ENCODE results near the gene ITPRIPL2. TPM values are rescaled to one million over a fixed set of nuclear protein-coding genes. Genes with fewer than 3 reads are reported as not detected.
A peak's percentile ranks its signal among the peaks of the same experiment; 100 is the strongest.

Gene ITPRIPL2
- total RNA-seq, 4 donors from 2014 or later = 13.3 to 18.9 (median 18.5) TPM

- Histone ChIP-seq H3K27me3 (no peaks in the 10 kb centered on the region), H3K4me3 (no peak overlapping the region), H3K27ac (no peak overlapping the region), H3K36me3 (no peaks in the 10 kb centered on the region), H3K4me1 (peaks cover 0 to 4% of the 10 kb centered on the region in 2 donors), H3K9me3 (no peaks in the 10 kb centered on the region)
- TF ChIP-seq POLR2A (IDR thresholded peaks at IDR 0.05) = no peak
- no peak for TF ChIP-seq CTCF (IDR thresholded peaks at IDR 0.05 in 4 of 5, conservative IDR thresholded peaks at IDR 0.05 in 1 of 5)
- ATAC-seq = no peak
- in situ Hi-C loops (cut with MboI; ENCODE audit: low sequenced_read_pairs in 4 of 4) = loop anchor here in 1 of 4 donors (10.0 kb wide), 1 partner anchor 56 kb away; the partner anchor contains the start of gene SYT17
- intact Hi-C loops (cut with DNase I; ENCODE audit: low total_unique reads) = no loop called here
- no peak for DNase-seq
Observed at GRCh38 chr16:19108409-19109287, 5.1 kb upstream of the ITPRIPL2 start.

- DNase-seq = no peak
- in situ Hi-C loops (cut with MboI; ENCODE audit: low sequenced_read_pairs in 4 of 4) = loop anchor here in 1 of 4 donors (10.0 kb wide), 1 partner anchor 56 kb away; the partner anchor contains the start of gene SYT17
- TF ChIP-seq CTCF (IDR thresholded peaks at IDR 0.05 in 4 of 5, conservative IDR thresholded peaks at IDR 0.05 in 1 of 5) (no peak), POLR2A (IDR thresholded peaks at IDR 0.05) (no peak)
Observed at GRCh38 chr16:19109288-19109664, 4.5 kb upstream of the ITPRIPL2 start.

GRCh38 chr16:19110537-19111360 lies 3.0 kb upstream of the ITPRIPL2 start:
- Histone ChIP-seq H3K4me3 (no peak overlapping the region), H3K9me3 (no peaks in the 10 kb centered on the region), H3K27me3 (no peaks in the 10 kb centered on the region), H3K4me1 (peaks cover 14 to 17% of the 10 kb centered on the region in 2 donors), H3K27ac (no peak overlapping the region), H3K36me3 (peaks cover 0 to 8% of the 10 kb centered on the region in 2 donors)
- no peak for ATAC-seq
- intact Hi-C loops (cut with DNase I; ENCODE audit: low total_unique reads) = loop anchor here (5.0 kb wide), 1 partner anchor 43 kb away; the partner anchor contains the start of gene COQ7
- DNase-seq = no peak
- no peak for TF ChIP-seq POLR2A (IDR thresholded peaks at IDR 0.05)
- in situ Hi-C loops (cut with MboI; ENCODE audit: low sequenced_read_pairs in 4 of 4) = no loop called here

More at GRCh38 chr16:19109288-19109664, 4.5 kb upstream of the ITPRIPL2 start:
- intact Hi-C loops (cut with DNase I; ENCODE audit: low total_unique reads) = no loop called here
- Histone ChIP-seq H3K4me1 (peaks cover 0 to 4% of the 10 kb centered on the region in 2 donors), H3K9me3 (no peaks in the 10 kb centered on the region), H3K27ac (no peak overlapping the region), H3K27me3 (no peaks in the 10 kb centered on the region), H3K36me3 (no peaks in the 10 kb centered on the region), H3K4me3 (no peak overlapping the region)
- ATAC-seq = no peak

GRCh38 chr16:19112099-19112407 lies 1.7 kb upstream of the ITPRIPL2 start:
- intact Hi-C loops (cut with DNase I; ENCODE audit: low total_unique reads) (loop anchor here (2.0 to 5.0 kb wide), 2 partner anchors 25 to 45 kb away; partner anchors contain the start of gene COQ7), in situ Hi-C loops (cut with MboI; ENCODE audit: low sequenced_read_pairs in 4 of 4) (no loop called here)
- no peak for DNase-seq
- Histone ChIP-seq H3K27ac (peak overlapping the region in 1 of 4 donors; percentile 94), H3K36me3 (peaks cover 0 to 14% of the 10 kb centered on the region in 2 donors), H3K27me3 (no peaks in the 10 kb centered on the region), H3K4me1 (peaks cover 27 to 28% of the 10 kb centered on the region in 2 donors), H3K9me3 (no peaks in the 10 kb centered on the region), H3K4me3 (no peak overlapping the region)
- no peak for ATAC-seq
- no peak for TF ChIP-seq CTCF (IDR thresholded peaks at IDR 0.05 in 4 of 5, conservative IDR thresholded peaks at IDR 0.05 in 1 of 5)
- no peak for TF ChIP-seq POLR2A (IDR thresholded peaks at IDR 0.05)
